ENCODE data around the gene MYOT.
"Not testable (repeated sequence)": the region's sequence is repeated elsewhere in the genome, so short reads cannot be mapped to it uniquely, and the experiment has no call there.

The MYOT gene

GRCh38 chr5:137856201-137856600 is 11.5 kb upstream of the MYOT start:
- DNase-seq (ENCODE audit: low read depth in 2 of 2) = no peak

GRCh38 chr5:137856916-137857862 is 10.5 kb upstream of the MYOT start:
- DNase-seq (ENCODE audit: low read depth in 2 of 2) = no peak

- no peak for DNase-seq (ENCODE audit: low read depth in 2 of 2)
Observed at GRCh38 chr5:137858223-137858916, 9.3 kb upstream of the MYOT start.

GRCh38 chr5:137858954-137859353 is 8.7 kb upstream of the MYOT start:
- no peak for DNase-seq (ENCODE audit: low read depth in 2 of 2)

- no peak for DNase-seq (ENCODE audit: low read depth in 2 of 2)
Observed at GRCh38 chr5:137862251-137862650, 5.4 kb upstream of the MYOT start.

- DNase-seq (ENCODE audit: low read depth in 2 of 2) = not testable (repeated sequence)
Observed at GRCh38 chr5:137863653-137864052, 4.0 kb upstream of the MYOT start.

GRCh38 chr5:137866541-137867388 is 895 bp upstream of the MYOT start:
- DNase-seq (ENCODE audit: low read depth in 2 of 2) = no peak

- DNase-seq (ENCODE audit: low read depth in 2 of 2) = no peak
Observed at GRCh38 chr5:137870647-137871339, 3.1 kb downstream of the MYOT start.

- no peak for DNase-seq (ENCODE audit: low read depth in 2 of 2)
Observed at GRCh38 chr5:137871571-137871970, 3.9 kb downstream of the MYOT start.

GRCh38 chr5:137872466-137872865 is 4.8 kb downstream of the MYOT start:
- DNase-seq (ENCODE audit: low read depth in 2 of 2) = no peak

- no peak for DNase-seq (ENCODE audit: low read depth in 2 of 2)
Observed at GRCh38 chr5:137876101-137876500, 8.4 kb downstream of the MYOT start.

- no peak for DNase-seq (ENCODE audit: low read depth in 2 of 2)
Observed at GRCh38 chr5:137880313-137880712, 12.7 kb downstream of the MYOT start.

GRCh38 chr5:137887831-137888230 is 20.2 kb downstream of the MYOT start:
- DNase-seq (ENCODE audit: low read depth in 2 of 2) = no peak

- DNase-seq (ENCODE audit: low read depth in 2 of 2) = no peak
Observed at GRCh38 chr5:137888466-137888862, 20.8 kb downstream of the MYOT start.

GRCh38 chr5:137888863-137889759 is 21.5 kb downstream of the MYOT start, which contains the start of gene PKD2L2:
Gene PKD2L2 (plus strand): TSS chr5:137889457. CDS start chr5:137889492, 35 bp downstream.
- peak; percentile 62 to 66 for DNase-seq (ENCODE audit: low read depth in 2 of 2)

GRCh38 chr5:137890845-137891244 is 23.2 kb downstream of the MYOT start:
- no peak for DNase-seq (ENCODE audit: low read depth in 2 of 2)

GRCh38 chr5:137891849-137892248 is 24.2 kb downstream of the MYOT start:
- DNase-seq (ENCODE audit: low read depth in 2 of 2) = no peak

- no peak for DNase-seq (ENCODE audit: low read depth in 2 of 2)
Observed at GRCh38 chr5:137894586-137894985, 26.9 kb downstream of the MYOT start.

- DNase-seq (ENCODE audit: low read depth in 2 of 2) = no peak
Observed at GRCh38 chr5:137896560-137896959, 28.9 kb downstream of the MYOT start.

GRCh38 chr5:137899493-137899892 is 31.8 kb downstream of the MYOT start:
- DNase-seq (ENCODE audit: low read depth in 2 of 2) = no peak
